ENCODE data around the gene ETS1. TPM values are rescaled to one million over a fixed set of nuclear protein-coding genes. Genes with fewer than 3 reads are reported as not detected.
A peak's percentile ranks its signal among the peaks of the same experiment; 100 is the strongest.

Gene ETS1
- total RNA-seq, 2 experiments from 2014 or later = 579 to 590 TPM

DNA sequence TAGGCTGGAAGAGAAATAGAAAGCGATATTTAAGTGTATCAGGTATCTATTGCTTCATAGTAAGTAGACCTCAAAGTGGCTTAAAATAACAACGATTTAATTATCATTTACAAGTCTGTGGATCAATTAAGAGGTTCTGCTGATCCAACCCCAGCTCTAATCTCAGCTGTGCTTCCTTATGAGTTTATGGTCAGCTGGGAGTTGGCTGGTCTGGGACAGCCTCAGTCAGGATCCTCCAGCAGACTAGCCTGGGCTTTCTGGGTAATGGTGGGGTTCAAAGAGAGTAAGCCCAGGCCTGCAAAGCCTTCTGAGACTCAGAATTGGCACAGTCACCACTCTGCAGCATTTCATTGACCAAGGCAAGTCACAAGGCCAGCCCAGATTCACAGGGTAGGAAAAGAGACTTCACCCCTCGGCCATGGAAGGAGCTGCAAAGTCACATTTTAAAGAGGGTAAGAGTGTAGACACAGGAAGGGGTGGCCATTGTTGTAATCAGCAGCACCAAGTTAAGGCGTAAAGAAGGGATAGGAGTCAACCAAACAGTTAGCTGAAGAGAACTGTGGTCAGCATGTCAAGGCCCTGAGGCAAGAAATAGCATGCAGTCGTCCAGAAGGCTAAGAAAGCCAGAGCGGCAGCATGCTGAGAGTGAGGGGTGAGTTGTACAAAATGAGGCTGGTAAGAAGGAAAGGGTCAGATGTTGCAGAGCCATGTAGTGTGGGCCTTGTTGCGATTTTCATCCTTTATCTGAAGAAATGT, 168.2 kb downstream of the ETS1 start:
- intact Hi-C loops (cut with DNase I, micrococcal nuclease) = no loop called here
- ChIA-PET POLR2A (interaction anchor here (0.6 to 3.1 kb wide), 4 partner anchors 38 to 117 kb away, joined by 3 to 12 read pairs (median 3); no protein-coding TSS in a partner anchor), CTCF (interaction anchor here (0.9 to 1.9 kb wide), 4 partner anchors 14 to 78 kb away, joined by 3 to 9 read pairs (median 3); no protein-coding TSS in a partner anchor)
- Histone ChIP-seq H3K4me3 (ENCODE audit: low read length) (no peak overlapping the region), H3K9me3 (ENCODE audit: control insufficient read depth in 1 of 2, insufficient read depth in 1 of 2, low read length in 2 of 2) (no peaks in the 10 kb centered on the region), H3K36me3 (ENCODE audit: insufficient read depth, low read length) (no peaks in the 10 kb centered on the region), H3K4me1 (ENCODE audit: insufficient read depth, low read length) (peaks cover 27% of the 10 kb centered on the region), H3K27me3 (ENCODE audit: control insufficient read depth in 1 of 2, insufficient read depth in 2 of 2, low read length in 2 of 2) (no peaks in the 10 kb centered on the region), H3K27ac (ENCODE audit: low read depth in 1 of 2, low read length in 2 of 2) (no peak overlapping the region)
- Mint-ChIP-seq H3K4me1 (ENCODE audit: low read depth) (peaks cover 77% of the 10 kb centered on the region), H3K27ac (peak overlapping the region; percentile 9), H3K27me3 (no peaks in the 10 kb centered on the region), H3K36me3 (ENCODE audit: low read depth) (no peaks in the 10 kb centered on the region), H3K9me3 (no peaks in the 10 kb centered on the region), H3K4me3 (no peak overlapping the region)
- no peak for DNase-seq
- no peak for ATAC-seq (ENCODE audit: poor library complexity)
- TF ChIP-seq CTCF (IDR thresholded peaks at IDR 0.05) = no peak

DNA sequence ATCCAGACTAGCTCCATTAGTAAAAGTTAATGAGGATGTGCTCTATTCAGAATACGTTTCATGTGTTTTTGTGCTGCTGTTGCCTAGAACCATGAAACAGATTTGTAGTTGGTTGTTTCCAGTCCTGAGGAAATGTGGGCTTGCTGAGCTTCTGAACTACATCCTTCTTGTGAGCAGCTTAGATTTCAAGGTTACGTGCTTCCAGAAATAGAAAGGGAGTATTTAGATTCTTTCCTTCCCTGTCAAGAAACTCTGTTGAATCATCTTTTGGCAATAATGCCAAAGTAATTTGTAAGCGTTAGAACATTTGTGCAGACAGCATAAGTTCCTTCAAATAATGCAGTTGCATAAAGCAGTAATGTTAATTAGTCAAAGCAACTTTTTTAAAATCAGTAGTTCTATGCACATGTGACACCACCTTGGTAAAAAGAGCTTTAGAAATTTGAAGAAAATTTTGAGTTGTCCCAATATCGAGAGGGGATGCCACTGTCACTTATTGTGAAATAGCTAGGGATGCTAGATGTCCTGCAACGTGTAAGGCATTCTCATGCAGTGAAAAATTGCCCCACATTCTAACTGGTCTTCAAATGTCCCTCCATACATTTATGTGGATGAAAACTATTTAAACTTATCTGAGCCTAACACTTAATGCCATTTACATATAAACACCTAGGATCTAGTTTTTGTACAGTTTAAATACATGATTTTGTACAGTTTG, 169.6 kb downstream of the ETS1 start:
- intact Hi-C loops (cut with DNase I, micrococcal nuclease) = no loop called here
- peaks cover 72% of the 10 kb centered on the region for H3K4me1 Mint-ChIP-seq (ENCODE audit: low read depth)
- Histone ChIP-seq H3K27me3 (ENCODE audit: control insufficient read depth in 1 of 2, insufficient read depth in 2 of 2, low read length in 2 of 2) (no peaks in the 10 kb centered on the region), H3K9me3 (ENCODE audit: control insufficient read depth in 1 of 2, insufficient read depth in 1 of 2, low read length in 2 of 2) (no peaks in the 10 kb centered on the region), H3K4me1 (ENCODE audit: insufficient read depth, low read length) (peaks cover 19% of the 10 kb centered on the region), H3K36me3 (ENCODE audit: insufficient read depth, low read length) (no peaks in the 10 kb centered on the region), H3K27ac (ENCODE audit: low read depth in 1 of 2, low read length in 2 of 2) (no peak overlapping the region), H3K4me3 (ENCODE audit: low read length) (no peak overlapping the region)
- DNase-seq (peak in 1 of 14 experiments; percentile 36), ATAC-seq (ENCODE audit: poor library complexity) (peak; percentile 21)
- no peaks in the 10 kb centered on the region for H3K9me3 Mint-ChIP-seq
- ChIA-PET POLR2A (interaction anchor here (0.6 to 3.1 kb wide), 12 partner anchors 12 to 127 kb away, joined by 3 to 12 read pairs (median 4); no protein-coding TSS in a partner anchor), CTCF (interaction anchor here (0.8 to 1.9 kb wide), 6 partner anchors 13 to 63 kb away, joined by 3 to 9 read pairs (median 3); no protein-coding TSS in a partner anchor)
- no peaks in the 10 kb centered on the region for H3K27me3 Mint-ChIP-seq
- H3K27ac Mint-ChIP-seq = peak overlapping the region; percentile 60
- H3K4me3 Mint-ChIP-seq = peak overlapping the region; percentile 36
- no peak for TF ChIP-seq CTCF (IDR thresholded peaks at IDR 0.05)
- no peaks in the 10 kb centered on the region for H3K36me3 Mint-ChIP-seq (ENCODE audit: low read depth)

DNA sequence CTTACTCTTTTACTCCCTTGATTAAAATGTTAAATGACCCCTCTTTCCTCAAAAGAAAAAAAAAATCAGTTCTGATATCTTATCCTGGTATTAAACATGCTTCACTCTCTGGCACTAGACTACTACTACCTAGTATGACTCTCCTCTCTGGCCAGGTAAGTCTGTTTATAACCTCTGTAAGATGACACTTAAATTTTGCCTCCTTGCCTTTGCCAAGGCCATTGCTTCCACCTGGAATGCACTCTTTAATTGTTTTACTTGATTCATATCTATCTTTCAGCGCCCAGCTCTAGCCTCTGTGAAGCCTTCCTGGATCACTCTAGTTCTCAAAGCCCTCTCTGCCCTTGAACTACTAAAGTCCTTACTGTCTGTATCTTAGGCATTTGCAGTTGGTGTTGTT, 170.4 kb downstream of the ETS1 start:
- H3K4me1 ChIP-seq (ENCODE audit: insufficient read depth, low read length) = peaks cover 13% of the 10 kb centered on the region
- Mint-ChIP-seq H3K36me3 (ENCODE audit: low read depth) (no peaks in the 10 kb centered on the region), H3K27me3 (no peaks in the 10 kb centered on the region), H3K4me1 (ENCODE audit: low read depth) (peaks cover 72% of the 10 kb centered on the region), H3K27ac (peak overlapping the region; percentile 60), H3K4me3 (no peak overlapping the region), H3K9me3 (no peaks in the 10 kb centered on the region)
- H3K9me3 ChIP-seq (ENCODE audit: control insufficient read depth in 1 of 2, insufficient read depth in 1 of 2, low read length in 2 of 2) = no peaks in the 10 kb centered on the region
- H3K4me3 ChIP-seq (ENCODE audit: low read length) = no peak overlapping the region
- ChIA-PET CTCF (interaction anchor here (0.8 to 1.4 kb wide), 2 partner anchors 37 to 62 kb away, joined by 3 read pairs; no protein-coding TSS in a partner anchor), POLR2A (interaction anchor here (0.6 to 3.1 kb wide), 10 partner anchors 11 to 126 kb away, joined by 3 to 12 read pairs (median 5); no protein-coding TSS in a partner anchor)
- no peak overlapping the region for H3K27ac ChIP-seq (ENCODE audit: low read depth in 1 of 2, low read length in 2 of 2)
- ATAC-seq (ENCODE audit: poor library complexity) (no peak), DNase-seq (no peak)
- no peaks in the 10 kb centered on the region for H3K27me3 ChIP-seq (ENCODE audit: control insufficient read depth in 1 of 2, insufficient read depth in 2 of 2, low read length in 2 of 2)
- H3K36me3 ChIP-seq (ENCODE audit: insufficient read depth, low read length) = no peaks in the 10 kb centered on the region
- intact Hi-C loops (cut with DNase I, micrococcal nuclease) = no loop called here
- TF ChIP-seq CTCF (IDR thresholded peaks at IDR 0.05) = no peak
